Measurements from ENCODE around the gene TNFRSF8.

TNFRSF8 gene

GRCh38 chr1:12052997-12053686 lies 10.0 kb upstream of the TNFRSF8 start:
- H3K4me3 ChIP-seq (ENCODE audit: low read length in 2 of 2): peak overlapping the region in 1 of 2 donors; percentile 15
- H3K9me3 ChIP-seq (ENCODE audit: control insufficient read depth in 2 of 2, low read length in 2 of 2): peaks cover 0 to 5% of the 10 kb centered on the region in 2 donors
- peak overlapping the region in 1 of 2 donors; percentile 5 for H3K9ac ChIP-seq (ENCODE audit: low read length in 2 of 2)
- H3K36me3 ChIP-seq (ENCODE audit: control insufficient read depth in 2 of 2, insufficient read depth in 2 of 2, low read length in 2 of 2): no peaks in the 10 kb centered on the region
- no peaks in the 10 kb centered on the region for H3K27me3 ChIP-seq (ENCODE audit: control insufficient read depth in 1 of 2, insufficient read depth in 2 of 2, low read length in 2 of 2)
- H3K4me1 ChIP-seq (ENCODE audit: control insufficient read depth, insufficient read depth, low read length): peaks cover 24% of the 10 kb centered on the region
- peak overlapping the region; percentile 55 for H3K27ac ChIP-seq (ENCODE audit: low read length)

DNA sequence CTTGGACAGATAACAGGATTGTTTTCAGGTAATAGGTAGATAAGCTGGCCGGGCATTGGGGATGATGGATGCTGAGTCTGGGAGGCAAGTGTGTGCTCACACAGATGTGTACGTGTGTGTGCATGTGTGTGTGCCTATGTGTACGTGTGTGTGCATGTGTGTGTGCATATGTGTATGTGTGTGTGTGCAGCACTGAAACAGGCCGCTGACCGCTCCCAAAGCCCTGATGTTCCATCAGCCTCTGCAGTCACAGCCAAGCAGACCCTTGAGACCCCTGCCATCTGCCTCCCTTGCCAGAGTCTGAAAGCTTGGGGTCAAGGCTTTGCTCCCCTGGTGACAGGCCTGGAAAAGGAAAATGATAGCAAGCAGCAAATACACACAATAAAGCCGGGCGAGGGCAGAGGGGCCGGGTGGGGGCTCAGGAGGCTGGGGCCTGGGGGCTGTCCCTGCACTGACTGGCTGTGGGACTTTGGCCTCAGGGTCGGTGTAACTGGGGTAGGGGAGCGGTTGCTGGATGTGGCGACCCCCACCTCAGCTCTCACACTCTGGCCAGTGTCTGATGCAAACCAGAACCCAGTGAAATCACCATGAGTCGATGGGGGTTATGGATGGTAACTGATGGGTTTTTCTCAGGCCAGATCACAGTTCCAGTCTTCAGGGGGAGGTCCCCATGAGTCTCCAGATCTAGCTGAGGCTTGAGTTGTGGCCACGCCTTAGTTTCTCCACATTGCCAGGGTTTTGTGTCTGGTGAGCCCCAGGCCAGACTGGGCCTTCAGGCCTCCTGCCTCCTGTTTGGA lies 9.2 kb upstream of the TNFRSF8 start:
- peaks cover 0 to 7% of the 10 kb centered on the region in 2 donors for H3K9me3 ChIP-seq (ENCODE audit: control insufficient read depth in 2 of 2, low read length in 2 of 2)
- H3K27ac ChIP-seq (ENCODE audit: low read length): peak overlapping the region; percentile 55
- H3K4me1 ChIP-seq (ENCODE audit: control insufficient read depth, insufficient read depth, low read length): peaks cover 24% of the 10 kb centered on the region
- H3K27me3 ChIP-seq (ENCODE audit: control insufficient read depth in 1 of 2, insufficient read depth in 2 of 2, low read length in 2 of 2): no peaks in the 10 kb centered on the region
- H3K36me3 ChIP-seq (ENCODE audit: control insufficient read depth in 2 of 2, insufficient read depth in 2 of 2, low read length in 2 of 2): no peaks in the 10 kb centered on the region
- H3K9ac ChIP-seq (ENCODE audit: low read length in 2 of 2): peak overlapping the region in 1 of 2 donors; percentile 5
- H3K4me3 ChIP-seq (ENCODE audit: low read length in 2 of 2): no peak overlapping the region

DNA sequence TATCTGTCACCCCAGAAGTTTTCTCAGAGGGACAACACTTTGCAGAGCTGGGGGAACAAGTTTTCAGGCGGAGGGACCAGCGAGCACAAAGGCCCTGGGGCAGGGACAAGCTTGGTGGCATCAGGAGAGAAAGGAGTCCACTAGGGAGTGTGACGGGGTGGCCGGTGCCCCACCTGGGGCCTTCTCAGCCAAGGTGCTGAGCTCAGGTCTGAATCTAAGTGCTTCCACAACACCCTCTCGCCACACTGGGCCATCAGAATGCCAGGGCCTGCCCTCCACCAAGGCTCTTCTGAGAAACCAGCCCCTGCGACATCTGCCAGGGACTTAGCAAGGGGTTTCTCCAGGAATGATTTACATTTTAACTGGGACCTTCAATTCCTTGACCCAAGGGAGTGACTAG lies 7.8 kb upstream of the TNFRSF8 start:
- Histone ChIP-seq H3K4me3 (ENCODE audit: low read length in 2 of 2) (no peak overlapping the region), H3K36me3 (ENCODE audit: control insufficient read depth in 2 of 2, insufficient read depth in 2 of 2, low read length in 2 of 2) (no peaks in the 10 kb centered on the region), H3K4me1 (ENCODE audit: control insufficient read depth, insufficient read depth, low read length) (peaks cover 24% of the 10 kb centered on the region), H3K9me3 (ENCODE audit: control insufficient read depth in 2 of 2, low read length in 2 of 2) (peaks cover 0 to 7% of the 10 kb centered on the region in 2 donors), H3K9ac (ENCODE audit: low read length in 2 of 2) (no peak overlapping the region), H3K27ac (ENCODE audit: low read length) (no peak overlapping the region), H3K27me3 (ENCODE audit: control insufficient read depth in 1 of 2, insufficient read depth in 2 of 2, low read length in 2 of 2) (peaks cover 0 to 2% of the 10 kb centered on the region in 2 donors)

- Histone ChIP-seq H3K9me3 (ENCODE audit: control insufficient read depth in 2 of 2, low read length in 2 of 2) (peaks cover 0 to 7% of the 10 kb centered on the region in 2 donors), H3K27ac (ENCODE audit: low read length) (no peak overlapping the region), H3K4me1 (ENCODE audit: control insufficient read depth, insufficient read depth, low read length) (peaks cover 24% of the 10 kb centered on the region), H3K9ac (ENCODE audit: low read length in 2 of 2) (no peak overlapping the region), H3K4me3 (ENCODE audit: low read length in 2 of 2) (no peak overlapping the region), H3K27me3 (ENCODE audit: control insufficient read depth in 1 of 2, insufficient read depth in 2 of 2, low read length in 2 of 2) (peaks cover 0 to 3% of the 10 kb centered on the region in 2 donors), H3K36me3 (ENCODE audit: control insufficient read depth in 2 of 2, insufficient read depth in 2 of 2, low read length in 2 of 2) (no peaks in the 10 kb centered on the region)
These were observed 6.7 kb upstream of the TNFRSF8 start for GRCh38 chr1:12056331-12056841.

- H3K9ac ChIP-seq (ENCODE audit: low read length in 2 of 2): no peak overlapping the region
- H3K9me3 ChIP-seq (ENCODE audit: control insufficient read depth in 2 of 2, low read length in 2 of 2): peaks cover 0 to 7% of the 10 kb centered on the region in 2 donors
- no peak overlapping the region for H3K27ac ChIP-seq (ENCODE audit: low read length)
- no peaks in the 10 kb centered on the region for H3K36me3 ChIP-seq (ENCODE audit: control insufficient read depth in 2 of 2, insufficient read depth in 2 of 2, low read length in 2 of 2)
- peaks cover 16% of the 10 kb centered on the region for H3K4me1 ChIP-seq (ENCODE audit: control insufficient read depth, insufficient read depth, low read length)
- H3K4me3 ChIP-seq (ENCODE audit: low read length in 2 of 2): no peak overlapping the region
- peaks cover 6 to 9% of the 10 kb centered on the region in 2 donors for H3K27me3 ChIP-seq (ENCODE audit: control insufficient read depth in 1 of 2, insufficient read depth in 2 of 2, low read length in 2 of 2)
These were observed 5.7 kb upstream of the TNFRSF8 start for GRCh38 chr1:12057382-12057781.

DNA sequence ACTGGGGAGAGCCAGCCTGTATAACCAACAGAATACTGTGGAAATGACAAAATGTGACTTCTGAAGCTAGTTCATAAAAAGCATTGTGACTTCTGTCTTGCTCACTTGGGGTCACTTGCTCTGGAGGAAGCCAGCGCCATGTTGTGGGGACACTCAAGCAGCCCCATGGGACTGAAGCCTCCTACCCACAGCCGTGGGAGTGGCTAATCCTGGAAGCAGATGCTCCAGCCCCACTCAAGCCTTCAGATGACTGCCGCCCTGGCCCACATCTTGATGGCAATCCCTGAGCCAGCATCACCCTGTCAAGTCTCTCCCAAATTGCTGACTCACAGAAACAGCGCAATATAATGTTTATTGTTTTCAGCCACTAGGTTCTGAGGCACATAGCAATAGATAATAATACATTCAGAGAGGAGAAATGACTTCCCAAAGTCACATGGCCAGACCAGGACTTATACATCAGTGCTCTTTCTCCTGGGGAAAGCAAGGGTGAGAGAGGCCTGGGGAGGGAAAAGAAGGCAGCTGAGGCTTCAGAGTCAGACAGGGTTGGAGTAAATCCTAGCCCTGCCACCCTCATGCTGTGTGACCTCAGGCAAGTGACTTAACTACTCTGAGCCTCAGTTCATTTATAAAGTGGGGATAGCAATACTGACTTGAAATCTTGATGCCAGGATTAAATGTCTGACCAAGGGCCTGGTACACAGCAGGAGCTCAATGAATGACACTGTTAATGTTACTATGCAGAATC lies 5.0 kb upstream of the TNFRSF8 start:
- H3K9me3 ChIP-seq (ENCODE audit: control insufficient read depth in 2 of 2, low read length in 2 of 2): peaks cover 0 to 7% of the 10 kb centered on the region in 2 donors
- H3K4me3 ChIP-seq (ENCODE audit: low read length in 2 of 2): no peak overlapping the region
- H3K9ac ChIP-seq (ENCODE audit: low read length in 2 of 2): no peak overlapping the region
- H3K27me3 ChIP-seq (ENCODE audit: control insufficient read depth in 1 of 2, insufficient read depth in 2 of 2, low read length in 2 of 2): peaks cover 10 to 14% of the 10 kb centered on the region in 2 donors
- no peaks in the 10 kb centered on the region for H3K36me3 ChIP-seq (ENCODE audit: control insufficient read depth in 2 of 2, insufficient read depth in 2 of 2, low read length in 2 of 2)
- no peak overlapping the region for H3K27ac ChIP-seq (ENCODE audit: low read length)
- H3K4me1 ChIP-seq (ENCODE audit: control insufficient read depth, insufficient read depth, low read length): peaks cover 10% of the 10 kb centered on the region

DNA sequence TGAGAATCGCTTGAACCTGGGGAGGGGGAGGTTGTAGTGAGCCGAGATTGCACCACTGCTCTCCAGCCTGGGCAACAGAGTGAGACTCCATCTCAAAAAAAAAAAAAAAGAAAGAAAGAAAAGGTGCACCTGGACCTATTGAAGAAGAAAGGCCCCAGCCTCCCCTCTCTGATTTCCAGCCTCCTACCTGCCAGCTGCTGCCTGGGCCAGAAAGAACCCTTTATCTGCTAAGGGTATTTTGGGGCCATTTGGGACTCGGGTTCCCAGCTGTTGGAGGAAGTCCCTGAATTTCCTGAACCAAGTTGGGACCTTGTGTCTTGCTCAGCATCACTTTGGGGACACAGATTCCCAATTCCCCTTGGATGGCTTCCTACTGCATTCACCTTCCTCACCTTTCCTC lies 3.9 kb upstream of the TNFRSF8 start:
- H3K27ac ChIP-seq (ENCODE audit: low read length): no peak overlapping the region
- H3K27me3 ChIP-seq (ENCODE audit: control insufficient read depth in 1 of 2, insufficient read depth in 2 of 2, low read length in 2 of 2): peaks cover 21 to 23% of the 10 kb centered on the region in 2 donors
- peaks cover 0 to 7% of the 10 kb centered on the region in 2 donors for H3K9me3 ChIP-seq (ENCODE audit: control insufficient read depth in 2 of 2, low read length in 2 of 2)

GRCh38 chr1:12059722-12060464 lies 3.2 kb upstream of the TNFRSF8 start:
- Histone ChIP-seq H3K9me3 (ENCODE audit: control insufficient read depth in 2 of 2, low read length in 2 of 2) (peaks cover 0 to 7% of the 10 kb centered on the region in 2 donors), H3K27ac (ENCODE audit: low read length) (no peak overlapping the region), H3K4me3 (ENCODE audit: low read length in 2 of 2) (no peak overlapping the region), H3K36me3 (ENCODE audit: control insufficient read depth in 2 of 2, insufficient read depth in 2 of 2, low read length in 2 of 2) (no peaks in the 10 kb centered on the region), H3K4me1 (ENCODE audit: control insufficient read depth, insufficient read depth, low read length) (peaks cover 9% of the 10 kb centered on the region), H3K9ac (ENCODE audit: low read length in 2 of 2) (no peak overlapping the region), H3K27me3 (ENCODE audit: control insufficient read depth in 1 of 2, insufficient read depth in 2 of 2, low read length in 2 of 2) (peaks cover 27 to 29% of the 10 kb centered on the region in 2 donors)

More for the DNA sequence above, 3.9 kb upstream of the TNFRSF8 start:
- Histone ChIP-seq H3K36me3 (ENCODE audit: control insufficient read depth in 2 of 2, insufficient read depth in 2 of 2, low read length in 2 of 2) (no peaks in the 10 kb centered on the region), H3K4me3 (ENCODE audit: low read length in 2 of 2) (no peak overlapping the region), H3K4me1 (ENCODE audit: control insufficient read depth, insufficient read depth, low read length) (peaks cover 9% of the 10 kb centered on the region), H3K9ac (ENCODE audit: low read length in 2 of 2) (no peak overlapping the region)

DNA sequence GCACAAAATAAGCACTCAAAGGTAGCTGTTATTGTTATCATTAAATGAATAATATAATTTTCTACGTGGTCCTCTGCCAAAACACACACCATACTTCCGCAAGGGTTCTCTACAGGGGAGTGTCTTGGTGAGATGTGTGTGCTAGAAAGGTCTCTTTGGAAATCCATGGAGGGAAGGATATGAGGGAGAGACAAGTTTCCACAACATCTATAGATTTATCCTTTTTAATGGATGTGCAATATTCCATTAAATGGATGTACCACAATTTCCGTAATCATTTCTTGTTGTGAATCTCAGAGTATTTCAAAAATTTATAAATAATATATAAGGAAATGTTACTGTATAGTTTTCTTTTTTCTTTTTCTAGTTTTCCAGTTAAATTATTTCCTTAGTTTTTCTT lies 2.6 kb upstream of the TNFRSF8 start:
- Histone ChIP-seq H3K9me3 (ENCODE audit: control insufficient read depth in 2 of 2, low read length in 2 of 2) (peaks cover 0 to 7% of the 10 kb centered on the region in 2 donors), H3K27ac (ENCODE audit: low read length) (no peak overlapping the region), H3K4me3 (ENCODE audit: low read length in 2 of 2) (no peak overlapping the region), H3K36me3 (ENCODE audit: control insufficient read depth in 2 of 2, insufficient read depth in 2 of 2, low read length in 2 of 2) (no peaks in the 10 kb centered on the region), H3K9ac (ENCODE audit: low read length in 2 of 2) (no peak overlapping the region), H3K4me1 (ENCODE audit: control insufficient read depth, insufficient read depth, low read length) (peaks cover 9% of the 10 kb centered on the region), H3K27me3 (ENCODE audit: control insufficient read depth in 1 of 2, insufficient read depth in 2 of 2, low read length in 2 of 2) (peaks cover 27 to 29% of the 10 kb centered on the region in 2 donors)

All from stomach smooth muscle (tissue), 2 donors.